A673 (cell line): ENCODE data around the gene TRA2A.

Source experiments
- CTCF ChIP-seq: fragments of 300-800, 200-600 bp; sonication (generic); conservative IDR thresholded peaks from 2 replicates; pipeline ENCODE4 v1.5.1; 2017; ENCODE audit warnings: low read depth, mild to moderate bottlenecking, antibody characterized with exemption, low read length, moderate library complexity, mixed read lengths
- EZH2 ChIP-seq: fragments of 200-600 bp; sonication (generic); IDR thresholded peaks from 2 replicates; pipeline ENCODE4 v1.6.1; 2017; ENCODE audit warnings: borderline replicate concordance, low read depth, mild to moderate bottlenecking, mixed read lengths, antibody characterized with exemption, low read length; ENCODE audit not compliant: poor library complexity, severe bottlenecking

GRCh38 chr7:23539494-23539907, 7.7 kb upstream of the TRA2A start:
- TF ChIP-seq CTCF (no peak), EZH2 (no peak)
